Caco-2 (cell line): Measurements from ENCODE around the gene MACO1. TPM values are rescaled to one million over a fixed set of nuclear protein-coding genes. Genes with fewer than 3 reads are reported as not detected.

Experiments
- BruUV-seq: library from RNA; stranded (reverse); fragments of 400-500 nt; replicated peaks from 2 replicates; lab custom pipeline; 2021; lab: Mats Ljungman, UMichigan
- CTCF ChIA-PET: fragments of 300-600 bp; sonication (Branson Sonifier 250); formaldehyde crosslinking; loops from one replicate; lab custom pipeline; 2022; ENCODE audit warnings: antibody characterized with exemption; lab: Charles Lee
- POLR2A ChIA-PET: fragments of 300-600 bp; sonication (Branson Sonifier 250); formaldehyde crosslinking; loops from one replicate; lab custom pipeline; 2022; ENCODE audit warnings: antibody characterized with exemption; lab: Charles Lee
- DNase-seq, 2 experiments: peaks; one replicate each; pipeline versions ENCODE4 v3.0.0 to v3.0.0-alpha.2; 2020 to 2022
- H3K27me3 ChIP-seq: replicated peaks from 2 replicates; pipeline ENCODE4 v1.6.0; 2011; ENCODE audit warnings: low read length; ENCODE audit not compliant: control insufficient read depth, insufficient read depth
- H3K36me3 ChIP-seq: 2 replicates; pipeline ENCODE4 v1.5.1; 2011; ENCODE audit warnings: low read length; ENCODE audit not compliant: control insufficient read depth, insufficient read depth
- H3K4me1 ChIP-seq: fragments of 250-450 bp; sonication (Bioruptor Pico); 2 replicates; pipeline ENCODE4 v1.5.1; 2020; ENCODE audit warnings: mild to moderate bottlenecking
- H3K4me3 ChIP-seq: 2 replicates; pipeline ENCODE4 v1.5.1; 2011; ENCODE audit warnings: low read depth, mild to moderate bottlenecking, control low read depth, low read length
- H3K9me3 ChIP-seq: fragments of 250-450 bp; sonication (Bioruptor Pico); 2 replicates; pipeline ENCODE4 v1.5.1; 2020; ENCODE audit warnings: mild to moderate bottlenecking, moderate library complexity
- H3K27ac Mint-ChIP-seq: one replicate; pipeline ENCODE4 v1.8.0; 2022; ENCODE audit warnings: mixed read lengths; ENCODE audit not compliant: unreplicated experiment
- H3K27me3 Mint-ChIP-seq: one replicate; pipeline ENCODE4 v1.8.0; 2022; ENCODE audit warnings: mixed read lengths; ENCODE audit not compliant: insufficient read depth, unreplicated experiment
- H3K36me3 Mint-ChIP-seq: one replicate; pipeline ENCODE4 v1.8.0; 2022; ENCODE audit warnings: mild to moderate bottlenecking, mixed read lengths; ENCODE audit not compliant: insufficient read depth, unreplicated experiment
- H3K4me1 Mint-ChIP-seq: one replicate; pipeline ENCODE4 v1.8.0; 2022; ENCODE audit warnings: low read depth, mixed read lengths; ENCODE audit not compliant: unreplicated experiment
- H3K4me3 Mint-ChIP-seq: one replicate; pipeline ENCODE4 v1.8.0; 2022; ENCODE audit warnings: mild to moderate bottlenecking, moderate library complexity, mixed read lengths; ENCODE audit not compliant: unreplicated experiment
- H3K9me3 Mint-ChIP-seq: one replicate; pipeline ENCODE4 v1.8.0; 2022; ENCODE audit warnings: mixed read lengths; ENCODE audit not compliant: unreplicated experiment
- CTCF ChIP-seq, 2 experiments: fragments of 200-600 bp in 1 of 2; IDR thresholded peaks; 1 replicate in 1 of 2; 2 replicates in 1 of 2; pipeline versions ENCODE4 v1.5.1 to v1.8.0; 2011 to 2022; ENCODE audit warnings: antibody characterized with exemption in 1 of 2, control low read depth in 1 of 2, inconsistent platforms in 1 of 2, low read depth in 1 of 2, low read length in 1 of 2, mild to moderate bottlenecking in 1 of 2, moderate library complexity in 1 of 2; ENCODE audit not compliant: insufficient read depth in 1 of 2, severe bottlenecking in 1 of 2, unreplicated experiment in 1 of 2
- intact Hi-C: fragments of 100-400 bp; cut with micrococcal nuclease; formaldehyde crosslinking; loops from one replicate; pipeline ENCODE4 v1.10.0; 2022; ENCODE audit not compliant: unreplicated experiment
- total RNA-seq: library from RNA; stranded (reverse); gene quantifications from 2 replicates; pipeline ENCODE4 v1.2.3, GENCODE V29; 2022

The MACO1 gene
- total RNA-seq, 1 experiment from 2014 or later = 16.8 TPM

- Mint-ChIP-seq H3K36me3 (no peaks in the 10 kb centered on the region), H3K27me3 (no peaks in the 10 kb centered on the region), H3K9me3 (no peaks in the 10 kb centered on the region), H3K27ac (no peak overlapping the region), H3K4me3 (no peak overlapping the region), H3K4me1 (no peaks in the 10 kb centered on the region)
- intact Hi-C loops = no loop called here
- BruUV-seq = no TSS peak
- no peaks in the 10 kb centered on the region for H3K9me3 ChIP-seq
- ChIA-PET POLR2A (no interaction called here), CTCF (no interaction called here)
- DNase-seq = no peak
- no peak overlapping the region for H3K4me3 ChIP-seq
- H3K27me3 ChIP-seq = no peaks in the 10 kb centered on the region
- H3K36me3 ChIP-seq = no peaks in the 10 kb centered on the region
- no peaks in the 10 kb centered on the region for H3K4me1 ChIP-seq
- TF ChIP-seq CTCF (IDR thresholded peaks at IDR 0.05; ENCODE audit: insufficient read depth in 1 of 2, low read depth in 1 of 2, low read length in 1 of 2, severe bottlenecking in 1 of 2, unreplicated experiment in 1 of 2) = no peak
These were observed 83.0 kb downstream of the MACO1 start for GRCh38 chr1:25513666-25514065.

- BruUV-seq = no TSS peak
These were observed 84.3 kb downstream of the MACO1 start for GRCh38 chr1:25515033-25515432.

GRCh38 chr1:25516686-25517085 lies 86.0 kb downstream of the MACO1 start:
- Histone ChIP-seq H3K4me3 (no peak overlapping the region), H3K9me3 (no peaks in the 10 kb centered on the region), H3K36me3 (no peaks in the 10 kb centered on the region), H3K4me1 (no peaks in the 10 kb centered on the region), H3K27me3 (no peaks in the 10 kb centered on the region)
- intact Hi-C loops = no loop called here
- no peak overlapping the region for H3K4me3 Mint-ChIP-seq
- ChIA-PET CTCF (no interaction called here), POLR2A (interaction anchor here (0.5 kb wide), 1 partner anchor 22 kb away, joined by 3 read pairs; no protein-coding TSS in a partner anchor)
- DNase-seq = no peak
- H3K4me1 Mint-ChIP-seq = no peaks in the 10 kb centered on the region
- no peaks in the 10 kb centered on the region for H3K9me3 Mint-ChIP-seq
- BruUV-seq = no TSS peak
- no peak overlapping the region for H3K27ac Mint-ChIP-seq
- H3K27me3 Mint-ChIP-seq = no peaks in the 10 kb centered on the region
- no peaks in the 10 kb centered on the region for H3K36me3 Mint-ChIP-seq
- no peak for TF ChIP-seq CTCF (IDR thresholded peaks at IDR 0.05; ENCODE audit: insufficient read depth in 1 of 2, low read depth in 1 of 2, low read length in 1 of 2, severe bottlenecking in 1 of 2, unreplicated experiment in 1 of 2)

More at GRCh38 chr1:25515033-25515432, 84.3 kb downstream of the MACO1 start:
- Histone ChIP-seq H3K9me3 (no peaks in the 10 kb centered on the region), H3K36me3 (no peaks in the 10 kb centered on the region), H3K27me3 (no peaks in the 10 kb centered on the region), H3K4me3 (no peak overlapping the region), H3K4me1 (no peaks in the 10 kb centered on the region)
- ChIA-PET CTCF (no interaction called here), POLR2A (no interaction called here)
- Mint-ChIP-seq H3K27ac (no peak overlapping the region), H3K27me3 (no peaks in the 10 kb centered on the region), H3K9me3 (no peaks in the 10 kb centered on the region), H3K4me1 (no peaks in the 10 kb centered on the region), H3K4me3 (no peak overlapping the region), H3K36me3 (no peaks in the 10 kb centered on the region)
- no peak for TF ChIP-seq CTCF (IDR thresholded peaks at IDR 0.05; ENCODE audit: insufficient read depth in 1 of 2, low read depth in 1 of 2, low read length in 1 of 2, severe bottlenecking in 1 of 2, unreplicated experiment in 1 of 2)
- no peak for DNase-seq
- intact Hi-C loops = no loop called here
